Measurements from ENCODE around the gene CEP128.

The CEP128 gene

DNA sequence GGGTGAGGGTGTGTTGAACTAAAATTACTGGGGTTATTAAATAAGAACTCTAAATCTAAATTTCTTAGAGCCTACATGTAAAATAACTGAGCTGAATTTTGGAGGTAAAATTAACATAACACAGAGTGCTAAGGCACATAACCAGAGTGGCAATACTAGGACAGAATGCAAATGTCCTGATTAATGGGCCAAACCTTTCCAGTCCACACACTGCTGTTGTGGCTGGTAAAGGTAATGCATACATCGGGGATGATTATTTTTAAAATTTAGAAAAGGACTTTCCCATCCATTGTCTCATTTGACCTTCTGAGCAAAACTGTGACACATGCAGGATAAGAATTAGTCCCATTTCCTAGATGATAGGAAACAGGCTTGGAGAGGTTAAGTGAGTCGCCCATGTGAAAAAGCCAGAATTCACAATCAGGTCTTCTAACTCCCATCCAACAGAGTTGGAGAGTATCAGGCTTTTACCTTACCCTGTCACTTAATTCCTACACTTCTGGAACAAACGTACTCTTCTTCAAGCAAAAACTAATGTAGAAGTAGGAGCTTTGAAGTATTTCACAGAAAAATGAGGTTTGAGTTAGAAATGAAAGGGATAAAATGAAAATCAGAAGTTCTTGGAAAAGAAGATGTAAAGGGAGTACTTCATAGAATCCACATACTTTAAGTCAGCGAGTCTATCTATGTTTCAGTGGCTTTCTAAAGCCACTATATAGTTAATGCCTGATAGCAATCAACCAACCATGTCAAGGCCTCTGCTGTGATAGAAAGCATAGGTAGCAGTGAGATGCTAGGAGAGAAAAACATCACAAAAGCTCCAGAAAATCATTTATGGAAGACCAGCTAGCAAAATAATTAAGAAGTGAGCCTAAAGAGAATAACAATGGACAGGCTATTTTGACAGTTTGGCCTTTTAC, 395.3 kb downstream of the CEP128 start:
- DNase-seq (ENCODE audit: extremely low spot score) = no peak
- CTCF ChIA-PET = no interaction called here
- POLR2A ChIA-PET = no interaction called here
- no peak for TF ChIP-seq CTBP1 (IDR thresholded peaks at IDR 0.05; ENCODE audit: borderline replicate concordance)
- TF ChIP-seq ELF4 (IDR thresholded peaks at IDR 0.05) = no peak
- TF ChIP-seq ARNT (IDR thresholded peaks at IDR 0.05) = no peak
- TF ChIP-seq HDGF (IDR thresholded peaks at IDR 0.05; ENCODE audit: borderline replicate concordance) = no peak
- TF ChIP-seq, protein P1, sequence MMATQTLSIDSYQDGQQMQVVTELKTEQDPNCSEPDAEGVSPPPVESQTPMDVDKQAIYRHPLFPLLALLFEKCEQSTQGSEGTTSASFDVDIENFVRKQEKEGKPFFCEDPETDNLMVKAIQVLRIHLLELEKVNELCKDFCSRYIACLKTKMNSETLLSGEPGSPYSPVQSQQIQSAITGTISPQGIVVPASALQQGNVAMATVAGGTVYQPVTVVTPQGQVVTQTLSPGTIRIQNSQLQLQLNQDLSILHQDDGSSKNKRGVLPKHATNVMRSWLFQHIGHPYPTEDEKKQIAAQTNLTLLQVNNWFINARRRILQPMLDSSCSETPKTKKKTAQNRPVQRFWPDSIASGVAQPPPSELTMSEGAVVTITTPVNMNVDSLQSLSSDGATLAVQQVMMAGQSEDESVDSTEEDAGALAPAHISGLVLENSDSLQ (IDR thresholded peaks at IDR 0.05) = no peak
- no peak for TF ChIP-seq FOXK2 (IDR thresholded peaks at IDR 0.05)
- no peak for TF ChIP-seq TARDBP (IDR thresholded peaks at IDR 0.05)
- no peak for TF ChIP-seq ZNF384 (IDR thresholded peaks at IDR 0.05)
- no peak for TF ChIP-seq BHLHE40 (IDR thresholded peaks at IDR 0.05; ENCODE audit: borderline replicate concordance)
- no peak for TF ChIP-seq SP1 (IDR thresholded peaks at IDR 0.05)
- TF ChIP-seq FOXA1 (IDR thresholded peaks at IDR 0.05) = no peak
- TF ChIP-seq NFRKB (IDR thresholded peaks at IDR 0.05) = no peak
- TF ChIP-seq FOXM1 (IDR thresholded peaks at IDR 0.05; ENCODE audit: borderline replicate concordance) = no peak
- no peak for TF ChIP-seq LEF1 (IDR thresholded peaks at IDR 0.05; ENCODE audit: borderline replicate concordance)
- TF ChIP-seq L3MBTL2 (conservative IDR thresholded peaks at IDR 0.05) = no peak

DNA sequence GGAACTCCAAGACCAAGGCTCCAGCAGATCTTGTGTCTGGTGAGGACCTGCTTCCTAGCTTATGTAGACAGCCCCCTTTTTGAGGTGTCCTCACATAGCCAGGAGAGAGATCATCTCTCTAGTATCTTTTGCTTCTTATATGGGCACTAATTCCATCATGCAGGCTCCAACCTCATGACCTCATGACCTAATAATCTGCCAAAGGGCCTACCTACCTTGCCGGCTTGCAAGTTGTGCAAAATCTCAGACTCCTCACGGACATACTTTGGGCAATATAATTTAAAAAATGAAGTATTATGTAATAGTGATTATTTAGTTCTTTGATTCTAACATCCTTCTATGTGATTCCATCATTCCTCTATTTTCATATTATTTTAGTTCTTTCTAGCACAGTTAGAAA, 397.2 kb downstream of the CEP128 start:
- POLR2A ChIA-PET = no interaction called here
- no peak for DNase-seq (ENCODE audit: extremely low spot score)
- CTCF ChIA-PET = no interaction called here
- TF ChIP-seq FOXM1 (IDR thresholded peaks at IDR 0.05; ENCODE audit: borderline replicate concordance) (no peak), HDGF (IDR thresholded peaks at IDR 0.05; ENCODE audit: borderline replicate concordance) (no peak), ELF4 (IDR thresholded peaks at IDR 0.05) (no peak), CTBP1 (IDR thresholded peaks at IDR 0.05; ENCODE audit: borderline replicate concordance) (no peak), L3MBTL2 (conservative IDR thresholded peaks at IDR 0.05) (no peak), FOXK2 (IDR thresholded peaks at IDR 0.05) (no peak), NFRKB (IDR thresholded peaks at IDR 0.05) (no peak), SP1 (IDR thresholded peaks at IDR 0.05) (no peak), ZNF384 (IDR thresholded peaks at IDR 0.05) (no peak), BHLHE40 (IDR thresholded peaks at IDR 0.05; ENCODE audit: borderline replicate concordance) (no peak), LEF1 (IDR thresholded peaks at IDR 0.05; ENCODE audit: borderline replicate concordance) (no peak), ARNT (IDR thresholded peaks at IDR 0.05) (no peak), SUZ12 (IDR thresholded peaks at IDR 0.05) (no peak), TARDBP (IDR thresholded peaks at IDR 0.05) (no peak), FOXA1 (IDR thresholded peaks at IDR 0.05) (no peak)
- TF ChIP-seq, protein P1 (IDR thresholded peaks at IDR 0.05) = no peak

DNA sequence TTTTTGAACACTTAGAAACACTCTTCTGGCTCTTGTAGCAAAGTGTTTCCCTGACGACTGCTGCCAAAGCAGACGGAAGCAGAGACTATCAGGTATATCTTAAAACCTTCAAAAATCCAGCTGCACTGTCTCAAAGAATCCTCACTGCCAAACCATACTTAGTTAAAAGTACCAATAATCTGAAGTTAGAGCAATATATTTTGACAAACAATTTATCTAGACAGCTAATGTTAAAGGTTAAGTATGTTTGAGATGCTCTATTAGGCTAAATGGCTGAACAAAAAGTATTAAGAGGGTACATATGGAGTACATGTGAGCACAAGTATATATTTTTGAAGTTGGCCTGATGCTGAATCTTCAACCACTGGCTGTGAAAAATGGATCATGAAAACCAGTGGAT, 398.3 kb downstream of the CEP128 start:
- POLR2A ChIA-PET = no interaction called here
- CTCF ChIA-PET = no interaction called here
- DNase-seq (ENCODE audit: extremely low spot score) = no peak
- no peak for TF ChIP-seq FOXK2 (IDR thresholded peaks at IDR 0.05)
- no peak for TF ChIP-seq ARNT (IDR thresholded peaks at IDR 0.05)

DNA sequence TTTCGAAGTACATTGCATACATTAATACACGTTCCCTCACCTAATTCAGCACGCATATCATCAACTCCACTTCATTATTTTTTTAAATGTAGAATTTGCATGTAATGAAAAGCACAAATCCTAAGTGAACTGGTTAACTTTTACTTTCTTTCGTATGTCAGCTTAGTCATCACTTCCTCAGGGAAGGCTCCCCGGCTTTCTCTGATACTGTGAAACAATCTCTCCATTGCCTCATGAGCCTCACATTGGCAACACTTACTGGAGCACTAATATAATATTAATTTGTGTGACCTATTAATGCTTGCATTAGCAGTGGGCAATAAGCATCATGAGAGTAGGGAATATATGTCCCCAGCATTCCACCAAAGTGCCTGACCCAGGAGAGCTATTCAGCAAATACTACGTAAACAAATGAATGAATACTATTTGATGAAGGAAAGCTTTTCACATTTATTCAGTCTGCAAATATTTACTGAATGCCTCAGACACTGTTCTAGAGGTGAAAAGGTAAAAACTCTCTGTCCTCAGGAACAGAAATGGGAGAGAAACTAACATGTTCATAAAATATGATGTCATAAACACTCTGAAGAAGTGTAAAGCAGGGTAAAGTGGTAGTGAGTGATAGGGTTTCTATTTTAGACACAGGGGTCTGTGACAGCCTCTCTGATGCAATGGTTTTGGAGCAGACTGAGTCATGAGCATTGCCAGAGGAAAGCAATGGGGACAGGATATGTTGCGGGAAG, 402.7 kb downstream of the CEP128 start:
- no peak for DNase-seq (ENCODE audit: extremely low spot score)
- CTCF ChIA-PET = no interaction called here
- POLR2A ChIA-PET = no interaction called here
- TF ChIP-seq L3MBTL2 (conservative IDR thresholded peaks at IDR 0.05) (no peak), FOXA1 (IDR thresholded peaks at IDR 0.05) (no peak), TARDBP (IDR thresholded peaks at IDR 0.05) (no peak)

DNA sequence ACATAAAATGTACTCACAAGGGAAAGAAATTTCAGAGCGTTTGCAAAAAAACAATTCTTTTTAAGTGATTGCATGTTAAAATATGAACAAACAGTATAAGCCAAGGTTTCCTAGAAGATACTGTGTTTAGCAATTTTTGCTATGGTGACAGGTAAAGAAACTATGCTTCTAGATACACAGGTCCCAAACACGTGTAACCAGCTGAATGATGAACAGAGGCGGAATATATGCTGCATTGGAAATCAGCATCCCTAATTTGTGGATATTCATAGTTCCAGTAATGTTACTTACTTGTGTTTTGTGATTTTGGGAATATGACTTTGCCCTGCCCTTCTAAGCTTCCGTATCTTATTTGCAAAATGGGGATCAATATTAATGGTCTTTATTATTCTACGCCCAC, 403.9 kb downstream of the CEP128 start:
- CTCF ChIA-PET = no interaction called here
- TF ChIP-seq ARNT (IDR thresholded peaks at IDR 0.05) (no peak), BHLHE40 (IDR thresholded peaks at IDR 0.05; ENCODE audit: borderline replicate concordance) (no peak), FOXM1 (IDR thresholded peaks at IDR 0.05; ENCODE audit: borderline replicate concordance) (no peak), SUZ12 (IDR thresholded peaks at IDR 0.05) (no peak)
- POLR2A ChIA-PET = no interaction called here
- DNase-seq (ENCODE audit: extremely low spot score) = no peak

DNA sequence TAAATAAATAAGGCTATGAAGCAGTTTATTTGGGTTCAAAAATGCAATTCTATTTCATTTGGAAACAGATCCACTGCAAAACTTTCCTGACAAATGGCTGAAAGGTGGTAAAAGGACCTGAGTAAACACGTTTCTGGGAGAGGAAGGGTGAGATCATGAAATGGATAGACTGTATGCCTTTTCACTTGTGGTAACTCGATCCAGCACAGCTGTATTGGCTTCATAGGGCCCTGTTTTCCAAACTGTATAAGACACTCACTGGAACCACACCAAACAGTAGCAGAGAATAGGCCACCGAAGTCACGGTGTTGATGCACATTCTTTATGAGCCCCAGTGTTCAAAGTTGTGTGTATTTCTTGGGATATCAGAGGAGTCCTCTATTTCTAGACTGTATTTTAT, 405.1 kb downstream of the CEP128 start:
- CTCF ChIA-PET = no interaction called here
- POLR2A ChIA-PET = no interaction called here
- TF ChIP-seq, protein P1 (IDR thresholded peaks at IDR 0.05) = no peak
- TF ChIP-seq ARNT (IDR thresholded peaks at IDR 0.05) (no peak), FOXK2 (IDR thresholded peaks at IDR 0.05) (no peak), CTBP1 (IDR thresholded peaks at IDR 0.05; ENCODE audit: borderline replicate concordance) (no peak), ZNF384 (IDR thresholded peaks at IDR 0.05) (no peak), ELF4 (IDR thresholded peaks at IDR 0.05) (no peak), L3MBTL2 (conservative IDR thresholded peaks at IDR 0.05) (no peak), SP1 (IDR thresholded peaks at IDR 0.05) (no peak), TARDBP (IDR thresholded peaks at IDR 0.05) (no peak), SUZ12 (IDR thresholded peaks at IDR 0.05) (no peak), HDGF (IDR thresholded peaks at IDR 0.05; ENCODE audit: borderline replicate concordance) (no peak), BHLHE40 (IDR thresholded peaks at IDR 0.05; ENCODE audit: borderline replicate concordance) (no peak), FOXM1 (IDR thresholded peaks at IDR 0.05; ENCODE audit: borderline replicate concordance) (no peak), FOXA1 (IDR thresholded peaks at IDR 0.05) (no peak), NFRKB (IDR thresholded peaks at IDR 0.05) (no peak), LEF1 (IDR thresholded peaks at IDR 0.05; ENCODE audit: borderline replicate concordance) (no peak)
- peak; percentile 10 for DNase-seq (ENCODE audit: extremely low spot score)

Measured in HEK293T (cell line).